ENCODE measurements around the gene CPNE8. TPM values are rescaled to one million over a fixed set of nuclear protein-coding genes. Genes with fewer than 3 reads are reported as not detected.

CPNE8 gene
- total RNA-seq, 2 donors from 2014 or later = 3.5 to 5.3 TPM

DNA sequence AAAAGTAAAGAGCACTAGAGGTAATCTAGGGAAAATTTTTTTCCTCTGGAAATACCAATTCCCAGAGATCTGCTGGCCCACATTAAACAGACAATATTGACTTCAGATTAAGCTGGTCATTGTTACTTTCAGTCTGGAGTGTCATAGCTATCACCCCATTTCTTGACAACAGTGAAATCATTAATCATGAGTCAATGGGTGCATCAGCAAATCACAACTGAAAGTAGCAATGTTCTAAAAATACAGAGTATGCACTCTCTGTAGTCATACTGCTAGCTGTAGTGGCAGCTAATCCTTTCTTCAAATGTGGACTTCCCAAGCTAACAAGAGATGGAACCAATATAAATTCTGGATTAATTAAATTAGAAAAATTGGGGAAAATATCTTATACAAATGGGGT lies 129.9 kb downstream of the CPNE8 start:
- Histone ChIP-seq H3K4me1 (replicated peaks) (no peaks in the 10 kb centered on the region), H3K36me3 (no peaks in the 10 kb centered on the region), H3K27ac (no peak overlapping the region), H3K4me3 (no peak overlapping the region), H3K9me3 (no peaks in the 10 kb centered on the region), H3K27me3 (replicated peaks; ENCODE audit: insufficient read depth) (no peaks in the 10 kb centered on the region)
- intact Hi-C loops (cut with DNase I) = no loop called here
- no peak for TF ChIP-seq POLR2AphosphoS5 (IDR thresholded peaks at IDR 0.05)
- TF ChIP-seq, protein P1, sequence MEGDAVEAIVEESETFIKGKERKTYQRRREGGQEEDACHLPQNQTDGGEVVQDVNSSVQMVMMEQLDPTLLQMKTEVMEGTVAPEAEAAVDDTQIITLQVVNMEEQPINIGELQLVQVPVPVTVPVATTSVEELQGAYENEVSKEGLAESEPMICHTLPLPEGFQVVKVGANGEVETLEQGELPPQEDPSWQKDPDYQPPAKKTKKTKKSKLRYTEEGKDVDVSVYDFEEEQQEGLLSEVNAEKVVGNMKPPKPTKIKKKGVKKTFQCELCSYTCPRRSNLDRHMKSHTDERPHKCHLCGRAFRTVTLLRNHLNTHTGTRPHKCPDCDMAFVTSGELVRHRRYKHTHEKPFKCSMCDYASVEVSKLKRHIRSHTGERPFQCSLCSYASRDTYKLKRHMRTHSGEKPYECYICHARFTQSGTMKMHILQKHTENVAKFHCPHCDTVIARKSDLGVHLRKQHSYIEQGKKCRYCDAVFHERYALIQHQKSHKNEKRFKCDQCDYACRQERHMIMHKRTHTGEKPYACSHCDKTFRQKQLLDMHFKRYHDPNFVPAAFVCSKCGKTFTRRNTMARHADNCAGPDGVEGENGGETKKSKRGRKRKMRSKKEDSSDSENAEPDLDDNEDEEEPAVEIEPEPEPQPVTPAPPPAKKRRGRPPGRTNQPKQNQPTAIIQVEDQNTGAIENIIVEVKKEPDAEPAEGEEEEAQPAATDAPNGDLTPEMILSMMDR (IDR thresholded peaks at IDR 0.05) = no peak
- TF ChIP-seq POLR2A (IDR thresholded peaks at IDR 0.05) = no peak
- no peak for DNase-seq (ENCODE audit: low spot score)

DNA sequence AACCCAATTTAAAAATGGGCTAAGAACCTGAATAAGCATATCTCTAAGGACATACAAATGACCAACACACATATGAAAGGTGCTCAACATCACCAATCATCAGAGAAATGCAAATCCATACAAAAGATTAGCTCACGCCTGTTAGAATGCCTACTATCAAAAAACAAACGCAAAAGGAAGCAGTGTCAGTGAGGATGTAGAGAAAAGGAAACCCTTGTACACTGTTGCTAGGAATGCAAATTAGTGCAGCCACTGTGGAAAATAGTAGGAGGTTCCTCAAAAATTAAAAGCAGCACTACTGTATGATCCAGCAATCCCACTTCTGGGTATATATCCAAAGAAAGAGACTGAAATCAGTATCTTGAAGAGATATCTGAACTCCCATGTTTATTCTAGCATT lies 133.0 kb downstream of the CPNE8 start:
- TF ChIP-seq POLR2AphosphoS5 (IDR thresholded peaks at IDR 0.05) (no peak), POLR2A (IDR thresholded peaks at IDR 0.05) (no peak)
- TF ChIP-seq, protein P1 (IDR thresholded peaks at IDR 0.05) = no peak
- WGBS = 83% methylated on average over 2 of the region's 2 CpGs
- no peaks in the 10 kb centered on the region for H3K27me3 ChIP-seq (replicated peaks; ENCODE audit: insufficient read depth)
- intact Hi-C loops (cut with DNase I) = no loop called here
- H3K27ac ChIP-seq = no peak overlapping the region
- DNase-seq (ENCODE audit: low spot score) = no peak
- no peaks in the 10 kb centered on the region for H3K4me1 ChIP-seq (replicated peaks)
- H3K36me3 ChIP-seq = no peaks in the 10 kb centered on the region
- H3K9me3 ChIP-seq = no peaks in the 10 kb centered on the region
- H3K4me3 ChIP-seq = no peak overlapping the region

DNA sequence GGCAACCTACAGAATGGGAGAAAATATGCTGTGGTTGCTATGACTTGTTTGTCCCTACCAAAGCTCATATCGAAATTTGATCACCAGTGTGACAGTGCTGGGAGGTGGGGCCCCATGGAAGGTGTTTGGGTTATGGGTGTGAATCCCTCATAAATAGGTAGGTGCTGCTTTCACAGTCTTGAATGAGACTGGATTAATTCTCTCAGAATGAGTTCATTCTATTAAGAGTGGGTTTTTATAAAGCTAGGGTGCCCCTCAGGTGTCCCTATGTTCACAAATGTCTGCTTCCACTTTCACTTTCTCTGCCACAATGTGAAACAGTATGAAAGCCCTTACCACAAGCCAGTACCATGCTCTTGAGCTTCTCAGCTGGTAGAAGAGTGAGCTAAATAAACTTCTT lies 133.5 kb downstream of the CPNE8 start:
- no peaks in the 10 kb centered on the region for H3K36me3 ChIP-seq
- no peak overlapping the region for H3K4me3 ChIP-seq
- intact Hi-C loops (cut with DNase I) = no loop called here
- H3K27ac ChIP-seq = no peak overlapping the region
- no peaks in the 10 kb centered on the region for H3K27me3 ChIP-seq (replicated peaks; ENCODE audit: insufficient read depth)
- no peak for DNase-seq (ENCODE audit: low spot score)
- H3K4me1 ChIP-seq (replicated peaks) = no peaks in the 10 kb centered on the region
- H3K9me3 ChIP-seq = no peaks in the 10 kb centered on the region
- 81% methylated on average over 1 of the region's 1 CpG for WGBS
- TF ChIP-seq, protein P1 (IDR thresholded peaks at IDR 0.05) = no peak
- TF ChIP-seq POLR2AphosphoS5 (IDR thresholded peaks at IDR 0.05) (no peak), POLR2A (IDR thresholded peaks at IDR 0.05) (no peak)

DNA sequence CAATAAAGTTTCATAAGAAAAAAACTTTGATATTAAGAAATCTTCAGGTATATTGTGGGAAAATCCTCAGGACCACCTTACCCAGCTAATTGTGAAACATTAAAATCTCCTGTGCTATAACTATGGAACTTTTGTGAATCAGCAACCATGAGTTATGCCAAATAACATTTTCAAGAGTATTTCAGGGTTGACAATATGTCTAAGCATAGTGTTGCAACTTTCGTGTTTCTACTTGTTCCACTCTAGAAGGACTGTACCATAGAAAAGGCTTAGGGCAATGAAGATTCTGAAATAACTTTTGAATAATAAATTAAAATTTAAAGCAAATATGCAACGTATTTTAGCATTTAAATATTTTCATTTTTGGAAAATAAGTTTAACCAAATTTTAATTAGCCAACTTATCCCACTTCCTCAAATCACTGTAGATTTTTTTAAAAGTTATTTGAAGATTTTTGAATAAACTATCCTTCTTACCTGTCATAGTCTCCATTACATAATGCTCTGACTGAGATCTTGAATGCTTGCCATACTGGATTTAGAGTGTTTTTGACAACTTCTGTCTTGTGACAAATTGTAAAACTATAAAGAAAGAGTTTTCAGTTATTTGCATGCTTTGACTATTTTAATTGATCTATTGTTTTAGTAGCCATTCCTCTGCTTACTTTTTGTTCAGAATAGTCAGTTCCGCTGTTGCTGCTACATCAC lies 143.6 kb downstream of the CPNE8 start:
- Histone ChIP-seq H3K4me3 (no peak overlapping the region), H3K4me1 (replicated peaks) (no peaks in the 10 kb centered on the region), H3K27ac (no peak overlapping the region), H3K36me3 (no peaks in the 10 kb centered on the region), H3K27me3 (replicated peaks; ENCODE audit: insufficient read depth) (no peaks in the 10 kb centered on the region), H3K9me3 (no peaks in the 10 kb centered on the region)
- 92% methylated on average over 3 of the region's 3 CpGs for WGBS
- intact Hi-C loops (cut with DNase I) = no loop called here
- no peak for TF ChIP-seq POLR2AphosphoS5 (IDR thresholded peaks at IDR 0.05)
- no peak for TF ChIP-seq POLR2A (IDR thresholded peaks at IDR 0.05)
- TF ChIP-seq, protein P1 (IDR thresholded peaks at IDR 0.05) = no peak
- no peak for DNase-seq (ENCODE audit: low spot score)

DNA sequence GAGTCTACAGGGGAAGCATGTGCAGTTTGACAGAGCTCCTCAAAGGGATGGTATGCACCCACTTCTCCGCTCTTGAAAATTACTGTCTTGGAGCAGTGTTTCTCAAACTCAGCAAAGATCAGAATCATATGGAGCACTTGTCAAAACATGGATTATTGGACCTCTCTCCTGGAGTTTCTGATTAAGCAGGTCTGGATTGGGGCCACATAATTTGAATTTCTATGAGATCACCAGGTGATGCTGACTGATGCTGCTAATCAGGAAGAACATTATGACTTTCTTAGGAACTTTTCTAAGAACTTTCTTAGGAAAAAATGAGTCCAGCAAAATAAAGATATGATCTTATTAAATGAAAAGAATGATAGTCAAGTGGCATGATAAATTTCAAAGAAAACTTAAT lies 144.3 kb downstream of the CPNE8 start:
- 97% methylated on average over 1 of the region's 1 CpG for WGBS
- TF ChIP-seq, protein P1 (IDR thresholded peaks at IDR 0.05) = no peak
- TF ChIP-seq POLR2A (IDR thresholded peaks at IDR 0.05) = no peak
- H3K4me3 ChIP-seq = no peak overlapping the region
- H3K36me3 ChIP-seq = no peaks in the 10 kb centered on the region
- DNase-seq (ENCODE audit: low spot score) = no peak
- intact Hi-C loops (cut with DNase I) = no loop called here
- H3K4me1 ChIP-seq (replicated peaks) = no peaks in the 10 kb centered on the region
- H3K27me3 ChIP-seq (replicated peaks; ENCODE audit: insufficient read depth) = no peaks in the 10 kb centered on the region
- no peak overlapping the region for H3K27ac ChIP-seq
- H3K9me3 ChIP-seq = no peaks in the 10 kb centered on the region

Data from prostate gland (tissue), 2 donors.